ENCODE results near the gene TUBGCP2.

TUBGCP2 gene

GRCh38 chr10:133302230-133302629, 6.4 kb downstream of the TUBGCP2 start:
- DNase-seq (ENCODE audit: low read depth in 2 of 2), result no peak

GRCh38 chr10:133299738-133300137, 8.9 kb downstream of the TUBGCP2 start:
- DNase-seq (ENCODE audit: low read depth in 2 of 2), result no peak

- DNase-seq (ENCODE audit: low read depth in 2 of 2), result no peak
These were observed 9.4 kb downstream of the TUBGCP2 start for GRCh38 chr10:133299224-133299623.

- DNase-seq (ENCODE audit: low read depth in 2 of 2), result no peak
These were observed 10.2 kb downstream of the TUBGCP2 start for GRCh38 chr10:133298466-133298865.

GRCh38 chr10:133297504-133297903, 11.2 kb downstream of the TUBGCP2 start:
- DNase-seq (ENCODE audit: low read depth in 2 of 2), result no peak

- no peak for DNase-seq (ENCODE audit: low read depth in 2 of 2)
These were observed 13.0 kb downstream of the TUBGCP2 start for GRCh38 chr10:133295426-133296320.

GRCh38 chr10:133294189-133294588, 14.5 kb downstream of the TUBGCP2 start:
- DNase-seq (ENCODE audit: low read depth in 2 of 2), result no peak

- DNase-seq (ENCODE audit: low read depth in 2 of 2), result no peak
These were observed 14.9 kb downstream of the TUBGCP2 start for GRCh38 chr10:133293810-133294119.

GRCh38 chr10:133292919-133293809, 15.5 kb downstream of the TUBGCP2 start:
- DNase-seq (ENCODE audit: low read depth in 2 of 2), result no peak

GRCh38 chr10:133289761-133290160, 18.9 kb downstream of the TUBGCP2 start:
- DNase-seq (ENCODE audit: low read depth in 2 of 2), result no peak

GRCh38 chr10:133287832-133288500, 20.7 kb downstream of the TUBGCP2 start:
- DNase-seq (ENCODE audit: low read depth in 2 of 2), result no peak

- DNase-seq (ENCODE audit: low read depth in 2 of 2), result no peak
These were observed 22.3 kb downstream of the TUBGCP2 start for GRCh38 chr10:133286366-133286765.

- DNase-seq (ENCODE audit: low read depth in 2 of 2), result no peak
These were observed 23.5 kb downstream of the TUBGCP2 start for GRCh38 chr10:133285217-133285616.

- no peak for DNase-seq (ENCODE audit: low read depth in 2 of 2)
These were observed 24.7 kb downstream of the TUBGCP2 start for GRCh38 chr10:133283931-133284330.

GRCh38 chr10:133282846-133283390, 25.8 kb downstream of the TUBGCP2 start:
- no peak for DNase-seq (ENCODE audit: low read depth in 2 of 2)

- no peak for DNase-seq (ENCODE audit: low read depth in 2 of 2)
These were observed 26.9 kb downstream of the TUBGCP2 start for GRCh38 chr10:133281628-133282372.

GRCh38 chr10:133281084-133281483, 27.6 kb downstream of the TUBGCP2 start:
- DNase-seq (ENCODE audit: low read depth in 2 of 2), result no peak

GRCh38 chr10:133280391-133281059, 28.1 kb downstream of the TUBGCP2 start:
- no peak for DNase-seq (ENCODE audit: low read depth in 2 of 2)

GRCh38 chr10:133279326-133280226, 29.1 kb downstream of the TUBGCP2 start:
- DNase-seq (ENCODE audit: low read depth in 2 of 2), result no peak

Measured in fibroblast of skin of left biceps (primary cell).